GM23338 (cell line): ENCODE data around the gene SND1. TPM values are rescaled to one million over a fixed set of nuclear protein-coding genes. Genes with fewer than 3 reads are reported as not detected.

ENCODE experiments used
- ATAC-seq: fragments of 200-7000 bp; cut with Tn5 transposase; 3 replicates; pipeline ENCODE4 v1.9.1; 2020
- DNase-seq: peaks from one replicate; pipeline ENCODE4 v3.0.0-alpha.2; 2015; ENCODE audit warnings: low spot score
- H2AFZ ChIP-seq: fragments of 200-600 bp; sonication (generic); 2 replicates; pipeline ENCODE4 v1.8.0; 2016; ENCODE audit warnings: antibody characterized with exemption, mild to moderate bottlenecking, moderate library complexity
- H3F3A ChIP-seq: fragments of 200-600 bp; sonication (generic); replicated peaks from 2 replicates; pipeline ENCODE4 v1.8.0; 2017; ENCODE audit warnings: antibody characterized with exemption, mixed run types, low read depth
- H3K27ac ChIP-seq: fragments of 200-600 bp; sonication (generic); 2 replicates; pipeline ENCODE4 v1.6.1; 2016; ENCODE audit warnings: low read depth
- H3K27me3 ChIP-seq: fragments of 200-600 bp; sonication (generic); 2 replicates; pipeline ENCODE4 v1.8.0; 2016; ENCODE audit warnings: mild to moderate bottlenecking, mixed run types, moderate library complexity; ENCODE audit not compliant: insufficient read depth
- H3K36me3 ChIP-seq: fragments of 200-600 bp; sonication (generic); 2 replicates; pipeline ENCODE4 v1.8.0; 2016; ENCODE audit warnings: mild to moderate bottlenecking; ENCODE audit not compliant: insufficient read depth
- H3K4me1 ChIP-seq: fragments of 200-600 bp; sonication (generic); 2 replicates; pipeline ENCODE4 v1.8.0; 2016; ENCODE audit warnings: mild to moderate bottlenecking, moderate library complexity; ENCODE audit not compliant: insufficient read depth
- H3K4me2 ChIP-seq: fragments of 200-600 bp; sonication (generic); 2 replicates; pipeline ENCODE4 v1.7.1; 2017; ENCODE audit warnings: mixed run types
- H3K4me3 ChIP-seq: fragments of 200-600 bp; sonication (generic); 2 replicates; pipeline ENCODE4 v1.6.1; 2016; ENCODE audit warnings: mixed run types
- H3K79me2 ChIP-seq: fragments of 200-600 bp; sonication (generic); replicated peaks from 2 replicates; pipeline ENCODE4 v1.8.0; 2017; ENCODE audit warnings: mild to moderate bottlenecking; ENCODE audit not compliant: insufficient read depth
- H3K9me2 ChIP-seq: fragments of 200-600 bp; sonication (generic); 2 replicates; pipeline ENCODE4 v1.8.0; 2017; ENCODE audit not compliant: insufficient read depth
- H4K20me1 ChIP-seq: fragments of 200-600 bp; sonication (generic); replicated peaks from 2 replicates; pipeline ENCODE4 v1.8.0; 2017; ENCODE audit warnings: mild to moderate bottlenecking; ENCODE audit not compliant: insufficient read depth
- H3K27ac Mint-ChIP-seq: 2 replicates; pipeline ENCODE4 v1.8.0; 2020; ENCODE audit warnings: inconsistent platforms, mild to moderate bottlenecking, moderate library complexity, mixed read lengths
- H3K27me3 Mint-ChIP-seq: 3 replicates; pipeline ENCODE4 v1.8.0; 2022; ENCODE audit warnings: low read depth, mild to moderate bottlenecking, moderate library complexity, mixed read lengths, inconsistent platforms; ENCODE audit not compliant: insufficient read depth, poor library complexity
- H3K36me3 Mint-ChIP-seq: 3 replicates; pipeline ENCODE4 v1.8.0; 2021; ENCODE audit warnings: low read depth, mild to moderate bottlenecking, inconsistent platforms, moderate library complexity, mixed read lengths
- H3K4me1 Mint-ChIP-seq: 3 replicates; pipeline ENCODE4 v1.8.0; 2020; ENCODE audit warnings: mild to moderate bottlenecking, inconsistent platforms, mixed read lengths
- H3K4me3 Mint-ChIP-seq: 3 replicates; pipeline ENCODE4 v1.8.0; 2021; ENCODE audit warnings: moderate library complexity, mild to moderate bottlenecking, inconsistent platforms, mixed read lengths
- H3K9me3 Mint-ChIP-seq: 3 replicates; pipeline ENCODE4 v1.8.0; 2020; ENCODE audit warnings: moderate library complexity, mild to moderate bottlenecking, inconsistent platforms, mixed read lengths
- CREB1 ChIP-seq: fragments of 250-450 bp; sonication (Bioruptor Pico); IDR thresholded peaks from 2 replicates; pipeline ENCODE4 v1.5.0; 2020; ENCODE audit warnings: low read depth, mild to moderate bottlenecking, moderate library complexity
- ETS1 ChIP-seq: IDR thresholded peaks from 2 replicates; pipeline ENCODE4 v1.6.1; 2016; ENCODE audit warnings: antibody characterized with exemption
- EZH2 ChIP-seq: fragments of 200-600 bp; sonication (generic); IDR thresholded peaks from one replicate; pipeline ENCODE4 v1.8.0; 2017; ENCODE audit warnings: antibody characterized with exemption, mild to moderate bottlenecking, low read depth; ENCODE audit not compliant: unreplicated experiment
- NANOG ChIP-seq: IDR thresholded peaks from 2 replicates; pipeline ENCODE4 v1.6.1; 2016; ENCODE audit warnings: antibody characterized with exemption, borderline replicate concordance
- POLR2AphosphoS5 ChIP-seq: IDR thresholded peaks from 2 replicates; pipeline ENCODE4 v1.6.1; 2016; ENCODE audit warnings: antibody characterized with exemption, low read depth
- REST ChIP-seq: IDR thresholded peaks from one replicate; pipeline ENCODE4 v1.6.1; 2018; ENCODE audit warnings: antibody characterized with exemption; ENCODE audit not compliant: unreplicated experiment
- ZNF462 ChIP-seq: fragments of 250-450 bp; sonication (Bioruptor Pico); IDR thresholded peaks from 2 replicates; pipeline ENCODE4 v1.5.0; 2020; ENCODE audit warnings: mild to moderate bottlenecking, moderate library complexity
- polyA plus RNA-seq: library from polyadenylated mRNA; unstranded; fragments of >200 nt; fragmentation: Nextera tagmentation; extraction: Ambion mirVana; gene quantifications from 2 replicates; pipeline ENCODE4 v1.2.1, GENCODE V29; 2016
- total RNA-seq: library from RNA; depleted of rRNA; stranded (reverse); fragments of >200 nt; shearing (Covaris generic); gene quantifications from 2 replicates; pipeline ENCODE4 v1.2.3, GENCODE V29; 2014

Gene SND1
- total and polyA plus RNA-seq, 2 experiments from 2014 or later, result 107 to 254 TPM

- H3K27me3 ChIP-seq, result no peaks in the 10 kb centered on the region
- H3K9me2 ChIP-seq, result no peaks in the 10 kb centered on the region
- H3K36me3 Mint-ChIP-seq, result no peaks in the 10 kb centered on the region
- peaks cover 99% of the 10 kb centered on the region for H3K79me2 ChIP-seq
- H3K27me3 Mint-ChIP-seq, result no peaks in the 10 kb centered on the region
- H3K4me3 Mint-ChIP-seq, result no peak overlapping the region
- no peaks in the 10 kb centered on the region for H3K36me3 ChIP-seq
- no peak overlapping the region for H3K27ac ChIP-seq
- no peaks in the 10 kb centered on the region for H3K9me3 Mint-ChIP-seq
- TF ChIP-seq NANOG (no peak), REST (no peak), CREB1 (CRISPR knock-in tag) (no peak), ZNF462 (CRISPR knock-in tag) (no peak), POLR2AphosphoS5 (no peak), ETS1 (no peak), EZH2 (no peak)
- DNase-seq (no peak), ATAC-seq (no peak)
- no peak overlapping the region for H3K4me3 ChIP-seq
- H3K4me1 ChIP-seq, result peaks cover 31% of the 10 kb centered on the region
- H2AFZ ChIP-seq, result no peak overlapping the region
- peaks cover 23% of the 10 kb centered on the region for H4K20me1 ChIP-seq
- no peak overlapping the region for H3K27ac Mint-ChIP-seq
- no peaks in the 10 kb centered on the region for H3F3A ChIP-seq
- H3K4me2 ChIP-seq, result peak overlapping the region; percentile 53
- peaks cover 37% of the 10 kb centered on the region for H3K4me1 Mint-ChIP-seq
These were observed 147.7 kb downstream of the SND1 start for GRCh38 chr7:127799535-127800305.
